CD4-positive, alpha-beta T cell treated with Interleukin-17A for 4 hours (primary cell): Measurements from ENCODE around the gene MRPL57.
"Not testable (repeated sequence)": the region's sequence is repeated elsewhere in the genome, so short reads cannot be mapped to it uniquely, and the experiment has no call there.

ENCODE experiments used
- DNase-seq: peaks from one replicate; pipeline ENCODE4 v3.0.0-alpha.2; 2020; ENCODE audit warnings: mixed read lengths

Gene MRPL57

DNA sequence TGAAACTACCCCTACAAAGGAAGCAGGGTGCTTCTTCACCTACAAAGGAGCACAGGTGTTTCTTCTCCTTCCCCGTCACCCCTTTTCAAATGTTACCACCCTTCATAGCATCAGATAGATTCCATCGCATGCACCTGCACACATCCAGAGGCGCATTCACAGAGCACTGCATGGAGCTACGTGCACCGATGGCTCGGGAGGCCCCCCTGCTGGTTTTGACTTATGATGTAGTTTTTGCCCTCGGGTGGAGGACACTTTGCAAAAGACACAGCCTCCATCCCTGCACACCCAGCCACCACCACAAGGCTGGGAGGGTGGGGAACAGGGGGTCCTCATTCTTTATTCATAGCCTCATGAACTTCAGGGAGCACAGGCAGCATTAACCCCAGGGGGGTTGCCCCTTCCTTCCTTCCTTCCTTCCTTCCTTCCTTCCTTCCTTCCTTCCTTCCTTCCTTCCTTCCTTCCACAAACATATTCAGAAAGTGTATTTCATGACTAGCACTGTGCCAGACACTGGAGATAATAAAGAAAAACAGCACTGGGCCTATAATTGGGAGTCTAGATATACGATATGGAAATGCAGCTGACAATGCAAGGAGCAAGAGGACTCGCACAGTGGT, 21.3 kb downstream of the MRPL57 start:
- DNase-seq: not testable (repeated sequence)

DNA sequence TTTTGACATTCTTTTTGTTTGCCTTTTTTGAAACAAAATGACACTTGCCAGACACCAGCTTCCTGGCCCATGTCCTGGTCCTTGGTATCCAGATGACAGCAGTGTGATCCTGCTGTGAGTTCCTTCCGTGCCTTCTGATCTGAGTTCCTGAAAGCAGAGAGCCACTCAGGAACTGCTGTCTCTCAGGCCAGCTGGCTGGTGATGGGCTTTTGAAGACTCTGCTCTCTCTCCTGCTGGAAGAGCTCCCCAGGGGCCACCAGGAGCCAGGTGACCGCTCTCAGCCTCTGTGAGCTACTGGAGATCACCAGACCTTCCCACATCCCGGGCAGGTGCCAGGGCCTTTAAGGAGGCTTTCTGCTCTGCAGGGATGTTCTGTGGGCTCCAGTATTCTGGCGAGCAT, 21.9 kb downstream of the MRPL57 start:
- DNase-seq: not testable (repeated sequence)

DNA sequence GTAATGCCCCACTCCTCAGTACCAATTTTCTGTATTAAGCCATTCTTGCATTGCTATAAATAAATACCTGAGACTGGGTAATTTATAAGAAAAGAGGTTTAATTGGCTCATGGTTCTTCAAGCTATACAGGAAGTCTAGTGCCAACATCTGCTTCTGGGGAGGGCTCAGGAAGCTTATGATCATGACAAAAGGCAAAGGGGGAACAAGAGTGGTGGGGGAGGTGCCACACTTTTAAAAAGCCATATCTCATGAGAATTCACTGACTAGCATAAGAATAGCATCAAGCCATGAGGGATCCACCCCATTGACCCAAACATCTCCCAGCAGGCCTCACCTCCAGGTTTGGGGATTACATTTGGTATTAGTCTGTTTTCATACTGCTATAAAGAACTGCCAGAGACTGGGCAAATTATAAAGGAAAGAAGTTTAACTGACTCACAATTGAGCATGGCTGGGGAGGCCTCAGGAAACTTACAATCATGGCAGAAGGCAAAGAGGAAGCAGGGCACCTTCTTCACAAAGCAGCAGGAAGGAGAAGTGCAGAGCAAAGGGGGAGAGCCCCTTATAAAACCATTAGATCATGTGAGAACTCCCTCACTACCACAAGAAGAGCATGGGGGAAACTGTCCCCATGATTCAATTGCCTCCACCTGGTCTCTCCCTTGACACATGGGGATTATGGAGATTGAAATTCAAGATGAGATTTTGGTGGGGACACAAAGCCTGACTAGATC, 25.2 kb downstream of the MRPL57 start:
- not testable (repeated sequence) for DNase-seq

DNA sequence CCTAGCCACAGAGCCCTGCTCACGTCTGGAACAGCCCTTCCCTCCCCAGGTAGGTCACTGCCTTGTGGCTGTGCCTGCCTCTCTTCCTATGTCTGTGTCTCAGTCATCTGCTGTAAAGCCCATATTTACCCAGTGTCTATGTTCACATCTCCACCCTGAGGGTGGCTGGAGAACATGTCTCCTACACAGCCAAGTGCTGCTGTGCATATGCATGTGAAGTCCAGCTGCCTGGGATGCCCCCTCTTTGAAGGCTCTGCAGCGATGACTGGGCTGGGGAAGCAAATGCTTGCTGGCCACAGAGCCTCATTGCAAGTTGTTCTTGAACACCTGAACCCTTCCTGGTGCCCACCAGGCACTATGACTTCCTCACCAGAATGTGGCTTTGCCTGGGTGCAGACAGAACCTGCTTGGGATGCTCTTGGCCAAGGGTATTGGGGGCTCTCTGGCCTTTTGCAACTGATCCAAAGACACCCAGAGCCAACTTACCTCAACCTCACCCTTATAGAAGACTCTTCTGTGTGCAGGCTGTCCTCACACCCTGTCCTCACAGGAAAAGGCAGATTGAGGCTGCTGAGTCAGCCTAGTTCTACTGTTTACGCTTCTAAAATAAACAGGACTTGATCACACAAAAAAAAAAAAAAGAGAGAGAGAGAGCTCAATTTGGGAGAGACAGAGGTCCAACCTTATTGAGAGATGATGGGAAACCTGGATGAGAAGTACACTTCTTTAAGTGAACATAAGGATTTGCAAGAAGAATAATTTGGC, 26.5 kb downstream of the MRPL57 start:
- no peak for DNase-seq

DNA sequence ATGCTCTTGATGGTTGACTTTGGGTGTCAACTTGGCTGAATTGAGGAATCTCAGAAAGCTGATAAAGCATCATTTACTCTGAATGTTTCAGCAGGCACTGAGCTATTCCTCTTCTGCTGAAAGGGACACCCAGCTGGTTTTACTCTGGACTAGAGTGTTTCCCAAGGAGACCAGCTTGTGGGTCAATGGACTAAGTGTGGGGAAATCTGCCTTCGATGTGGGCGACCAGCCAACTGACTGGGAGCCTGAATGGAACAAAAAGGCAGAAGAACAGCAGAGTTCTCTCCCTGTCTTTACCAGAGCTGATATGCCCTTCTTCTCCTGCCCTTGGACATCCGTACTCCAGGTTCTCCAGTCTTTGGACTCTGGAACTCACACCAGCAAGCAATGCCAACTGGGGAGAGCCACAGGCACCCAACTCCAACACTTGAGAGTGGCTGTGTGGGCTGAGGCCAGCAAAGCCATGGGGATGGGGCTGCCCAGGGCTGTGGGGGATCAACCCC, 32.2 kb downstream of the MRPL57 start:
- DNase-seq: no peak

- DNase-seq: no peak
Observed at GRCh38 chr13:21212138-21212775, 35.8 kb downstream of the MRPL57 start.

DNA sequence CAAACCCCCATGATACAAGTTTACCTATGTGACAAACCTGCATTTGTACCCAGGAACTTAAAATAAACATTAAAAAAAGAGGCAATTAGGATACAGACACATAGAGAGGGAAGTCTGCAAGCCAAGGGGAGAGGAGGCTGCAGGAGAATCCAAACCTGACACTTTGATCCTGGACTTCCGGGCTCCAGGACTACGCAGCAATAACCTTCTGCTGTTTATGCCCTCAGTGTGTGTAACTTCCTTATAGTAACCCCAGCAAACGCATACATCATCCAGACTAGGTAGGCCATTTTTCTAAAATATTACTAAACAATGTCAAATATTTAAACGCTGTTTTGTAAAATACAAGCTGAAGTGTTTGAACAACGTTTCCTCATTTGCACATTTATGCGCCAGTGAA, 39.0 kb downstream of the MRPL57 start:
- DNase-seq: not testable (repeated sequence)

DNA sequence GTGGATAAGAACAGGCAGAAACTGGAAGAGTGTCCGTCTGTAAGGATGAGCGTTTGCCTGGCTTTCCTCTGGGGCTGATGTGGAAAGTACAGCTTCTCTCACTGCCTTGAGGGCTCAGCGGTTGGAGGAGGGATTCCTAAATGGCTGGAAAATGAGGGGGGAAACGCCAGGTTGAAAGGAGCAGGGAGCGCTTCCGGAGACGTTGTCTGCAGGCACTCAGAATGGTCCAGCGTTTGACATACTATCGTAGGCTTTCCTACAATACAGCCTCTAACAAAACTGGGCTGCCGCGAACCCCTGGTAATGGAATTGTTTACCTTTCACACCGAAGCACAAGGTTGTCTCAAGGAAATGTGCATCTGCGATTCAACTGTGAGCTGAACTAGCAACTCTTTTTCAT, 39.9 kb downstream of the MRPL57 start:
- DNase-seq: no peak

DNA sequence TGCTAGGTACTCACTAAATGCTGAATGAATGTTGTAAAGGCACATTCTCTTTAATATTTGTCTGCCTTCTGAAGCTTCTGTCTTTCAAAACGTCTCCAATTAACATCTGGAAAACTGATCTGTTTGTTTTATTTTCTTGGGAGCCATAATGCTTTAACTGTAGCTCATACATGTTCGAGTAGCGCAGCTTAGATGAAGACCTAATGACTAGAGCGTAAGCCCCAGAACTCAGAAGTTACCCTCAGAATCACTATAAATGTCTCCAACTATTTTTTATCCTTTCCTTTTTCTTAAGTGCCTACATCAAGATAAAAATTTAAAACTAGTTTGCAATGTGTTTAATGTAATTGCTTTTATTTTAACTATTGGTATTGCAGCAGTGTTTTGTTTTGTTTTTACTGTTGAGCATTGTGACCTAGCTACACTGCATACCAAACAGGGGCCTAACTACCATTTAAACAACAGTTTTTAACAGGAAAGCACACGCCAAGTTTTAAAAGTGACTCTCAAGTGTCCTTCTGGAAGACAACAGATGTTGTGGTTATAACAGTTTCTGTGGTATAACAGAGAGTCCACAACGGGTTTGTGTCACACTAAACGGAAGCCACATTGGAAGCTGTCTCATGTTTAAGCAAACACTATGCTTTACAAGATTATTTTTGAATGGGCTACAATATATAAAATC, 42.0 kb downstream of the MRPL57 start:
- no peak for DNase-seq

GRCh38 chr13:21219036-21219381, 42.6 kb downstream of the MRPL57 start:
- DNase-seq: no peak

DNA sequence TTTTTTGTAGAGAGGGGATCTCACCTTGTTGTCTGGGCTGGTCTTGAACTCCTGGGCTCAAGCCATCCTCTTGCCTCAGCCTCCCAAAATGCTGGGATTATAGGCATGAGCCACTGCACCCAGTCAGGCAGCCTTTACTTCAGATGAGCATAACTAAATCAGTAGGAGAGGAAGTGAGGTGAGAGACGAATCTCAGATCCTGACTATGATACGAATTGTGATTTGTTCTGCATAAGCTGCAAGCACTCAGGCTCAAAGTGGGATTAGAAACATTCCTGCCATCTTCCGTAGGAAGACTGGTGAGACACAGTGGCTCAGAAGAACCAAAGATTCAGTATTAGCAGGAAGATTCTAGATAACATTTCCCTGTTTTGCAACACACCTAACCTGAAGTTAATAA, 43.3 kb downstream of the MRPL57 start:
- not testable (repeated sequence) for DNase-seq

DNA sequence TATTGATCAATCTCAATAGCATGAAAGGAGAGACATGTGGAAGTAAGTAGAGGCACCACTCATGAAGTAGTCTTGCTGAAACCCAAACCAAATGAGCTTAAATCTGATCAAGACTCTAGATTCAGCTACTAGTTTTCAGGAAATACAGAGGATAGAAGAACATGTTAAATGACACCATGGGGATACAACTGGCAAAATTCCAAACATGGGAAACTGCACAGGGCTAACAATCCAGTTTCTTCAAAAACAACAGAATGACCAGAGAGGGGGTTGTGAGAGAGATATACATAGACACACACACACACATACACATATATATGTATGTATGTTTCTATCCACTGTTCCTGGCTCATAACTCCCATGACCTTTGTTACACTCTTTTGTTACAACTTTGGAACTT, 44.8 kb downstream of the MRPL57 start:
- DNase-seq: no peak

GRCh38 chr13:21225082-21225481, 48.6 kb downstream of the MRPL57 start:
- no peak for DNase-seq

GRCh38 chr13:21225841-21226581, 49.6 kb downstream of the MRPL57 start:
- DNase-seq: no peak

- no peak for DNase-seq
Observed at GRCh38 chr13:21227917-21228316, 51.5 kb downstream of the MRPL57 start.
